Measurements from ENCODE around the gene IGLL5. TPM values are rescaled to one million over a fixed set of nuclear protein-coding genes. Genes with fewer than 3 reads are reported as not detected.

Gene IGLL5
- total RNA-seq (2022; extraction: Qiagen RNA extraction; ENCODE audit: low read depth): not detected in 5 replicates

GRCh38 chr22:22887621-22888503 lies at the start of gene IGLL5:
Gene IGLL5, plus strand, starts transcription at chr22:22887816. Its CDS starts 238 bp downstream, at chr22:22888054.

Other genes starting within 250 kb of the IGLL5 start
- not detected in 5 replicates for gene GGTLC2, start 243.2 kb upstream of the IGLL5 start, total RNA-seq (2022; extraction: Qiagen RNA extraction; ENCODE audit: low read depth)
- gene GNAZ, start 182.7 kb downstream of the IGLL5 start, total RNA-seq (2022; extraction: Qiagen RNA extraction; ENCODE audit: low read depth): 1.9 to 3.0 TPM (median 2.5 TPM) in 5 replicates

Data from A549 treated with GW870086 at 1 μM for 4 hours (cell line).